Gastroesophageal sphincter (tissue), 3 donors: ENCODE results near the gene C9orf153.

Experiments
- CTCF ChIP-seq, 4 experiments: fragments of 200-600 bp in 2 of 4; fragments of 450-650 bp in 2 of 4; sonication (generic) in 1 of 4; IDR thresholded peaks; one replicate each; pipeline ENCODE4 v1.5.1; 2017 to 2019; ENCODE audit warnings: antibody characterized with exemption in 4 of 4, mild to moderate bottlenecking in 2 of 4, moderate library complexity in 2 of 4
- EP300 ChIP-seq: sonication (generic); formaldehyde crosslinking; IDR thresholded peaks from one replicate; pipeline ENCODE4 v1.6.1; 2017; ENCODE audit warnings: antibody characterized with exemption, mild to moderate bottlenecking
- POLR2A ChIP-seq, 2 donors: fragments of 450-650 bp; IDR thresholded peaks; one replicate each; pipeline ENCODE4 v1.6.1; 2017; ENCODE audit warnings: antibody characterized with exemption in 2 of 2, mild to moderate bottlenecking in 2 of 2, moderate library complexity in 1 of 2
- POLR2AphosphoS5 ChIP-seq: sonication (generic); formaldehyde crosslinking; IDR thresholded peaks from one replicate; pipeline ENCODE4 v1.6.1; 2017; ENCODE audit warnings: antibody characterized with exemption

- TF ChIP-seq POLR2AphosphoS5 (no peak), CTCF (IDR thresholded peaks at IDR 0.05) (no peak), POLR2A (IDR thresholded peaks at IDR 0.05) (no peak), EP300 (no peak)
These were observed 17.6 kb upstream of the C9orf153 start for GRCh38 chr9:86277072-86277471.
